Thoracic aorta (tissue), 2 donors: ENCODE results near the gene CTSC. TPM values are rescaled to one million over a fixed set of nuclear protein-coding genes. Genes with fewer than 3 reads are reported as not detected.

Experiments
- ATAC-seq: fragments of 150-250 bp; one replicate; pipeline ENCODE4 v1.8.0; 2017; ENCODE audit warnings: low read depth; ENCODE audit not compliant: insufficient number of reproducible peaks, low FRiP score
- DNase-seq: peaks from one replicate; pipeline ENCODE4 v3.0.0-alpha.2; 2020; ENCODE audit warnings: low spot score
- H3K27ac ChIP-seq, 2 donors: fragments of 200-600 bp; sonication (generic); 1 replicate in 1 of 2; 2 replicates in 1 of 2; pipeline ENCODE4 v1.5.1; 2016; ENCODE audit warnings: mild to moderate bottlenecking in 2 of 2, moderate library complexity in 2 of 2
- H3K27me3 ChIP-seq: fragments of 200-600 bp; sonication (generic); replicated peaks from 2 replicates; pipeline ENCODE4 v1.6.0; 2016; ENCODE audit warnings: mild to moderate bottlenecking; ENCODE audit not compliant: insufficient read depth
- H3K36me3 ChIP-seq: fragments of 200-600 bp; sonication (generic); one replicate; pipeline ENCODE4 v1.5.1; 2016
- H3K4me1 ChIP-seq, 2 donors: fragments of 200-600 bp; sonication (generic); 1 replicate in 1 of 2; 2 replicates in 1 of 2; pipeline versions ENCODE4 v1.5.1 to v1.6.0; 2016; ENCODE audit warnings: low read depth in 2 of 2, mild to moderate bottlenecking in 1 of 2; ENCODE audit not compliant: control insufficient read depth in 1 of 2
- H3K4me3 ChIP-seq: fragments of 200-600 bp; sonication (generic); 2 replicates; pipeline ENCODE4 v1.5.1; 2016; ENCODE audit warnings: mild to moderate bottlenecking
- H3K9me3 ChIP-seq: fragments of 200-600 bp; sonication (generic); 2 replicates; pipeline ENCODE4 v1.5.1; 2016
- total RNA-seq, 2 donors: library from RNA; depleted of rRNA; stranded (reverse); fragments of >200 nt; gene quantifications; one replicate each; pipeline versions ENCODE4 v1.1.0 to v1.2.3, GENCODE V29; 2016
- TF ChIP-seq, protein P1 (sequence below): fragments of 200-600 bp; sonication (generic); IDR thresholded peaks from one replicate; pipeline ENCODE4 v1.5.1; 2019; ENCODE audit warnings: antibody characterized with exemption

CTSC gene
- total RNA-seq, 2 donors from 2014 or later = 49.0 to 91.1 TPM

DNA sequence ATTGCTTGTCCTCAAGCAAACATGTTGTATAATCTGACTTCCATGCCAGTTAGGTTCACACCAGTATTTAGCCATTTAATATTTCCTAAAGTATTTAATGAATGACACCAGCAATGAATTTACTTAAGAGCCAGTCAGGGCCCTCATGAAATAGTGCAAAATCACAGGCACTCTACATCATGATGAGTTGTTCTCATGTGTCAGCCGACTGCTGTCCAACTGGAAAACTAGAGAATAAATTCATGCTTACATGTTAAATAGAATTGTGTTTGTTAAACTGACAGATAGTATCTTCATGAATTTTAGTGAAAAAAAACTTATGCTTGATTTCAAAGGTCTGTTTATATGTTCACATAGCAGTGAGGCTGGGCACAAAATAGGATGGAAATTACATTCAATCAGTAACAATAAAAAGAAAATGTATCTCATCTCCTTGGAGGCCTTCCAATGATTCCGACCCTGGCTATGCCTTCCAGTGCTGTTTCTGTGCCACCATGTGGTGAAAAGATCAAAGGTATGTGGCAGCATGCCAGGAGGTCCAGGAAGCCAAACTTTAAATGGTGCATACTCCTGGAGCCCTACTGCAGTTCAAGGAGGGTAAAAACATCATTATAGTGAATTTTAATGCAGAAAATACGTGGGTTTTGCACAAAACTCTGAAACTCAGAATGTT lies 45.2 kb downstream of the CTSC start:
- no peak for ATAC-seq
- peaks cover 9 to 22% of the 10 kb centered on the region in 2 donors for H3K4me1 ChIP-seq

DNA sequence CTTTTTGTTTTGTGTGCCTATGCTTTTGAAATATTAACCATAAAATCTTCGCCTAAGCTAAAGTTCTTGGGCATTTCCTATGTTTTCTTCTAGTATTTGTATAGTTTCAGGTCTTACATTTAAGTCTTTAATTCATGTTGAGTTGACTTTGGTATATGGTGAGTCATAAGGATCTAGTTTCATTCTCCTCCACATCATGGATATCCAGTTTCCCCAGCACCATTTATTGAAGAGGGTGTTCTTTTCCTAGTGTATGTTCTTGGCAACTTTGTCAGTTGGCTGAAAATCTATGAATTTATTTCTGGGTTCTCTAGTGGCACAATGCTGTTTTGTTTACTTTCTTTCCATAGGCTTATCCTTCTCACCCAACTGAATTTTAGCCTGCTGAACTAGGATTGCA lies 49.0 kb downstream of the CTSC start:
- Histone ChIP-seq H3K4me1 (peaks cover 25 to 46% of the 10 kb centered on the region in 2 donors), H3K36me3 (no peaks in the 10 kb centered on the region), H3K27me3 (no peaks in the 10 kb centered on the region), H3K27ac (no peak overlapping the region), H3K4me3 (no peak overlapping the region), H3K9me3 (no peaks in the 10 kb centered on the region)
- no peak for DNase-seq
- TF ChIP-seq, protein P1, sequence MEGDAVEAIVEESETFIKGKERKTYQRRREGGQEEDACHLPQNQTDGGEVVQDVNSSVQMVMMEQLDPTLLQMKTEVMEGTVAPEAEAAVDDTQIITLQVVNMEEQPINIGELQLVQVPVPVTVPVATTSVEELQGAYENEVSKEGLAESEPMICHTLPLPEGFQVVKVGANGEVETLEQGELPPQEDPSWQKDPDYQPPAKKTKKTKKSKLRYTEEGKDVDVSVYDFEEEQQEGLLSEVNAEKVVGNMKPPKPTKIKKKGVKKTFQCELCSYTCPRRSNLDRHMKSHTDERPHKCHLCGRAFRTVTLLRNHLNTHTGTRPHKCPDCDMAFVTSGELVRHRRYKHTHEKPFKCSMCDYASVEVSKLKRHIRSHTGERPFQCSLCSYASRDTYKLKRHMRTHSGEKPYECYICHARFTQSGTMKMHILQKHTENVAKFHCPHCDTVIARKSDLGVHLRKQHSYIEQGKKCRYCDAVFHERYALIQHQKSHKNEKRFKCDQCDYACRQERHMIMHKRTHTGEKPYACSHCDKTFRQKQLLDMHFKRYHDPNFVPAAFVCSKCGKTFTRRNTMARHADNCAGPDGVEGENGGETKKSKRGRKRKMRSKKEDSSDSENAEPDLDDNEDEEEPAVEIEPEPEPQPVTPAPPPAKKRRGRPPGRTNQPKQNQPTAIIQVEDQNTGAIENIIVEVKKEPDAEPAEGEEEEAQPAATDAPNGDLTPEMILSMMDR = no peak
- ATAC-seq = no peak

More for the DNA sequence above, 45.2 kb downstream of the CTSC start:
- peak overlapping the region in 1 of 2 donors; percentile 20 for H3K27ac ChIP-seq
- DNase-seq = no peak
- TF ChIP-seq, protein P1 = no peak
- H3K27me3 ChIP-seq = no peaks in the 10 kb centered on the region
- H3K4me3 ChIP-seq = no peak overlapping the region
- no peaks in the 10 kb centered on the region for H3K36me3 ChIP-seq
- no peaks in the 10 kb centered on the region for H3K9me3 ChIP-seq

DNA sequence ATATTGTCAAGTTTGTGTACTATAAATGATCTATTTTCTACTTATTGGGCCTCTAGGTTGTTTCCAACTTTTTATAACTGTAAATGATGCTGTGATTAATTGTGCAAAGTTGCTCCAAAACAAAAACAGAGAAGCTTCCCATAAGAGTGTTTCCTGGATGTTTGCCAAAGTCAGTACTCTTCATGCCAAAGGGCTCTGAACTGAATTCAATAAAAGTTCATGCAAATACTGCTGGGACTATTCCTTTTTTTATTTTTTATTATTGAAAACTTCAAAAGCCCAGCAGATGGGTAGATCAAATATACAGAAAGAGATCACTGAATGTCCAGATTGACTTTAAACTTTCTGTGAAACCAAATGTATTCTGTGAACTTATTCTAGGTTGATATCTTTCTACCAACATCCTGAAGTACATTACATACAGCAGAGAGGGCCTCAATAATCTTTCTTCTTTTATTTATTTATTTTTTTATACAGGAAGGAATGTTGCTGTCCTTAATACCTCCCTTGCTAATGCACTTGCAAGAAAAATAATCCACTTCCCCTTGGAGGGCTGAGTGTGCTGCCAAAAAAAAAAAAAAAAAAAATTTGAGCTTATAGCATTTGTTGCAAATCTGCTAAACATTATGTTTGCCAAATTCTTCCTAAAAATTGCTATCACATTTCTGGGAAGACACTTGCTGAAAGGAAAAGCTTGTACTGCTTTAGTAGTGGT lies 53.0 kb downstream of the CTSC start:
- Histone ChIP-seq H3K36me3 (no peaks in the 10 kb centered on the region), H3K9me3 (no peaks in the 10 kb centered on the region), H3K27me3 (no peaks in the 10 kb centered on the region), H3K4me3 (no peak overlapping the region), H3K4me1 (peaks cover 21 to 56% of the 10 kb centered on the region in 2 donors), H3K27ac (no peak overlapping the region)
- DNase-seq = no peak
- no peak for ATAC-seq
- TF ChIP-seq, protein P1 = no peak

DNA sequence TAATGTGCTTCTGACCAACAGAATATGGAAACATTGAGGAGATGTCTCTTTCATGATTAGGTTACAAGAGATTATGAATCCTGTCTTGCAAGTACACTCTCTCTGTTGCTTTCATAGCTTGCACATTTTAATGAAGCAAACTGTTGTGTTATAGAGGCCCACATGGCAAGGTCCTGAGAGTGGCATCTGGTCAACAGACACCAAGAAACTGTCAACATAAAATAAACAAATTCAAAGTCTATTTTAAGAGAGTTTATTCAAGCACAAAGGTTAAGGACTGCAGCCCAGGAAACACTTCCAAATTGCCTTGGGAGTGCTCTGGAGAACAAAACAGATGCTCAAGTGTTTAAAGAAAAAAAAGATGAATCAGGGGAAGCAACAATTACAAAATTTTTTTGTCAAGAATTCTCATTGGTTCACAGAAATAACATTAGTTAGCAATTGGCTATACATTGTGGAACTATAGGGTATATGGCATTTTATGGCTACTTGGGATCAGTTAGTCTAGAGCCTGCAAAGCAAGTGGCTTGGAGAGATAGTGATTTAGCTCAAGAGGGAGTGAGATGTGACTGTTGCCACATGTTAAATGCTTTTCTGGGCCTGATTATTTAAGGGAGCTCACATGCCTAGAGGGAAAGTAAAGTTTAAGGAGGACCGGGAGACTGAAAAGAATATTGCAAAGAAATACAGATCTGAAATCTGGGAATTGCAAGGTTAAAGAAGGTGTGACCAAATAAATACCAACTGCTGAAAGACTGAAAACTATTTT lies 54.6 kb downstream of the CTSC start:
- Histone ChIP-seq H3K9me3 (no peaks in the 10 kb centered on the region), H3K4me1 (peaks cover 21 to 56% of the 10 kb centered on the region in 2 donors), H3K4me3 (no peak overlapping the region), H3K36me3 (no peaks in the 10 kb centered on the region), H3K27ac (no peak overlapping the region), H3K27me3 (no peaks in the 10 kb centered on the region)
- TF ChIP-seq, protein P1 = no peak
- DNase-seq = no peak
- ATAC-seq = no peak

DNA sequence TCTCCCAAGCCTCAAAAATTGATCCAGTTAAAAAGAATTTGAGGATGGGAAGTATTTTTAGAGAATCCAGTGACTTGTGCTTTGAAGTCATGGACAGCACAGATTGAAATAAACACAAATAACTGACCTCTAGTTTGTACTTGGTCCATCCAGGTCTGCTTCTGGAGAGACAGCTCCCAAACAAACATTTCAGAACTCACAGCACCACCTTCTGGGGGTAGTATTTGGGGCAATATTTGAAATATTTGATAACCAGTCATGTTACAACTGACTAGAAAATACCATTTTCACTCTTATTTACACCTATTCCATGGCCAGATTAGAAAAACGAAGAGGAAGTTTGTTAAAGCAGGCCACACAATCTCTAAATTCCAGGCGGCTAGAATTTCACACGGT lies 56.2 kb downstream of the CTSC start:
- Histone ChIP-seq H3K4me3 (no peak overlapping the region), H3K9me3 (no peaks in the 10 kb centered on the region), H3K36me3 (no peaks in the 10 kb centered on the region), H3K27me3 (no peaks in the 10 kb centered on the region), H3K4me1 (peaks cover 21 to 56% of the 10 kb centered on the region in 2 donors), H3K27ac (peak overlapping the region in 1 of 2 donors; percentile 47)
- no peak for DNase-seq
- ATAC-seq = no peak
- TF ChIP-seq, protein P1 = no peak
